GM12801 (cell line): Measurements from ENCODE around the gene NUMB.

Experiments used
- CTCF ChIP-seq: IDR thresholded peaks from one replicate; pipeline ENCODE4 v1.5.1; 2011; ENCODE audit warnings: control low read depth; ENCODE audit not compliant: insufficient read length; ENCODE audit errors: extremely low read depth

The NUMB gene

GRCh38 chr14:73239393-73240241, 218.7 kb downstream of the NUMB start:
- TF ChIP-seq CTCF, result no peak

- no peak for TF ChIP-seq CTCF
These were observed 219.4 kb downstream of the NUMB start for GRCh38 chr14:73238941-73239340.

- no peak for TF ChIP-seq CTCF
These were observed 219.9 kb downstream of the NUMB start for GRCh38 chr14:73238424-73238852.

GRCh38 chr14:73237786-73238423, 220.4 kb downstream of the NUMB start:
- no peak for TF ChIP-seq CTCF

- TF ChIP-seq CTCF, result no peak
These were observed 221.0 kb downstream of the NUMB start, which contains the start of gene PAPLN for GRCh38 chr14:73237219-73237785. TSS of gene PAPLN (plus strand) at chr14:73237506. CDS start at chr14:73239779, 2,273 bp downstream.

- no peak for TF ChIP-seq CTCF
These were observed 221.6 kb downstream of the NUMB start for GRCh38 chr14:73236752-73237218.

- no peak for TF ChIP-seq CTCF
These were observed 222.2 kb downstream of the NUMB start for GRCh38 chr14:73236157-73236556.
